22Rv1 (cell line): Measurements from ENCODE around the gene GINS2.

Experiments used
- CTCF ChIP-seq: fragments of 450-650 bp; IDR thresholded peaks from 2 replicates; pipeline ENCODE4 v1.5.1; 2017; ENCODE audit warnings: mild to moderate bottlenecking
- ZFX ChIP-seq: fragments of 450-650 bp; IDR thresholded peaks from 2 replicates; pipeline ENCODE4 v1.6.1; 2017; ENCODE audit warnings: antibody characterized with exemption, borderline replicate concordance

DNA sequence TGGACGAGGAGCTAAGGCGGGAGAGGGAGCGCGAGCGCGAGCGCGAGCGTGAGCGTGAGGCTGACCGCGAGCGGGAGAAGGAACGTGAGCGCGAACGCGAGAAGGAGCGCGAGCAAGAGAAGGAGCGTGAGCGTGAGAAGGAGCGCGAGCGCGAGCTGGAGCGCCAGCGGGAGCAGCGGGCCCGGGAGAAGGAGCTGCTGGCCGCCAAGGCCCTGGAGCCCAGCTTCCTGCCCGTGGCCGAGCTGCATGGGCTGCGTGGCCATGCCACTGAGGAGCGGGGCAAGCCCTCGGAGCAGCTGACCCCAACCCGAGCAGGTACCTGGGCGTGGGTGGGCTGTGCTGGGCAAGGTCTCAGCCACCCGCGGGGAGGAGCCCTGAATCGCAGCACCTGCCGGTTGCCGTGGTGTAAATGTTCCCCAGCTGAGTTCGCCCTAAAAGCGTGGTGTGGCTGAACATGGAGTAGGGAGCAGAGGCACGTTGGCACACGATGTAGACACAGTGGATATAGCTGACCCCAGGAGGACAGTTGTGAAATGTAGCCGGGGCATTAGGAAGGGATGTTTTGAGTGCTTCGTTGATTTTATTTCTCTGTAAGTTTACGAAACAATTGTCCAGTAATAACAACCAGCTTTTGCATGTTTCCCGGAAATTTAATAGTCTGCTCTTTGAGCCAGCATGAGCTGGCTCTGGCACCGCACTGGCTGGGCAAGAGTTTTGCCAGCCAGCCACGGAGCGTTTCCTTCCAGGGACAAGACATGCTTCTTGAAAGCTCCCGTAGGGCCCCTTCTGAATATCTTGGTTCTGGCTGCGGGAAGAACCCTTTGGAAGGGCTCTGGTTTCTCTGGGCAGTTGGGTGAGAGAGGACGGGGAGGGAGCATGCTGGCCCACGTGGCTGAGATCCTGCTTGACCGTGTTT, 32.1 kb downstream of the GINS2 start:
- no peak for TF ChIP-seq CTCF
- no peak for TF ChIP-seq ZFX
